Measurements from ENCODE around the gene ZDHHC17. TPM values are rescaled to one million over a fixed set of nuclear protein-coding genes. Genes with fewer than 3 reads are reported as not detected.

Gene ZDHHC17
- total RNA-seq, 2 experiments from 2014 or later = 36.4 to 42.6 TPM

- Mint-ChIP-seq H3K27me3 (no peaks in the 10 kb centered on the region), H3K4me3 (no peak overlapping the region), H3K27ac (no peak overlapping the region), H3K36me3 (ENCODE audit: low read depth) (peaks cover 57% of the 10 kb centered on the region), H3K9me3 (no peaks in the 10 kb centered on the region), H3K4me1 (ENCODE audit: low read depth) (no peaks in the 10 kb centered on the region)
- CTCF ChIA-PET = no interaction called here
- Histone ChIP-seq H3K27ac (ENCODE audit: low read depth in 1 of 2, low read length in 2 of 2) (no peak overlapping the region), H3K9me3 (ENCODE audit: control insufficient read depth in 1 of 2, insufficient read depth in 1 of 2, low read length in 2 of 2) (no peaks in the 10 kb centered on the region), H3K36me3 (ENCODE audit: insufficient read depth, low read length) (peaks cover 7% of the 10 kb centered on the region), H3K27me3 (ENCODE audit: control insufficient read depth in 1 of 2, insufficient read depth in 2 of 2, low read length in 2 of 2) (no peaks in the 10 kb centered on the region), H3K4me3 (ENCODE audit: low read length) (no peak overlapping the region), H3K4me1 (ENCODE audit: insufficient read depth, low read length) (no peaks in the 10 kb centered on the region)
- DNase-seq = no peak
- TF ChIP-seq, protein P1, sequence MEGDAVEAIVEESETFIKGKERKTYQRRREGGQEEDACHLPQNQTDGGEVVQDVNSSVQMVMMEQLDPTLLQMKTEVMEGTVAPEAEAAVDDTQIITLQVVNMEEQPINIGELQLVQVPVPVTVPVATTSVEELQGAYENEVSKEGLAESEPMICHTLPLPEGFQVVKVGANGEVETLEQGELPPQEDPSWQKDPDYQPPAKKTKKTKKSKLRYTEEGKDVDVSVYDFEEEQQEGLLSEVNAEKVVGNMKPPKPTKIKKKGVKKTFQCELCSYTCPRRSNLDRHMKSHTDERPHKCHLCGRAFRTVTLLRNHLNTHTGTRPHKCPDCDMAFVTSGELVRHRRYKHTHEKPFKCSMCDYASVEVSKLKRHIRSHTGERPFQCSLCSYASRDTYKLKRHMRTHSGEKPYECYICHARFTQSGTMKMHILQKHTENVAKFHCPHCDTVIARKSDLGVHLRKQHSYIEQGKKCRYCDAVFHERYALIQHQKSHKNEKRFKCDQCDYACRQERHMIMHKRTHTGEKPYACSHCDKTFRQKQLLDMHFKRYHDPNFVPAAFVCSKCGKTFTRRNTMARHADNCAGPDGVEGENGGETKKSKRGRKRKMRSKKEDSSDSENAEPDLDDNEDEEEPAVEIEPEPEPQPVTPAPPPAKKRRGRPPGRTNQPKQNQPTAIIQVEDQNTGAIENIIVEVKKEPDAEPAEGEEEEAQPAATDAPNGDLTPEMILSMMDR (IDR thresholded peaks at IDR 0.05) = no peak
- POLR2A ChIA-PET = no interaction called here
- intact Hi-C loops (cut with DNase I, micrococcal nuclease) = no loop called here
- ATAC-seq (ENCODE audit: poor library complexity) = no peak
These were observed 92.2 kb downstream of the ZDHHC17 start for GRCh38 chr12:76856018-76856644.

DNA sequence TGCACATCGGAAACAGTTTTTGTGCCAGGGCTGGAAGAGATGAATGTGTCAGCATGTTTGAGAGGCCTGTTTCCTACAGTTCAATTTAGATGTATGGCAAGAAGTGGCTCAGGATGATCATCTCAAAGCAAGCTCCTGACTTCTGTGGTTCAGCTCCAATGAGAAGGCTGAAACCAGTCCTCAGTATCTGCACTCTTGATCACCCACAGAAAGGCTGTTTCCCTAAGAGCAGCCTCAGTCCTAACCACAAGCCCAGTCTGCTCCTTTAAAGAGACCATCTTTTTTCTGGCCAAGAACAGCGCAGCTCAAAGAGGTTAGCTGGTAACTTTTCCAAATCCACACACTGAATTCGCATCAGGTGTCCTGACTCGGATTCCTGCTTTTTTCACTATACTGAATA is 95.7 kb downstream of the ZDHHC17 start:
- no peak overlapping the region for H3K4me3 ChIP-seq (ENCODE audit: low read length)
- ChIA-PET POLR2A (no interaction called here), CTCF (no interaction called here)
- H3K4me1 Mint-ChIP-seq (ENCODE audit: low read depth) = no peaks in the 10 kb centered on the region
- H3K36me3 Mint-ChIP-seq (ENCODE audit: low read depth) = peaks cover 25% of the 10 kb centered on the region
- H3K27ac ChIP-seq (ENCODE audit: low read depth in 1 of 2, low read length in 2 of 2) = no peak overlapping the region
- no peaks in the 10 kb centered on the region for H3K4me1 ChIP-seq (ENCODE audit: insufficient read depth, low read length)
- H3K27me3 ChIP-seq (ENCODE audit: control insufficient read depth in 1 of 2, insufficient read depth in 2 of 2, low read length in 2 of 2) = no peaks in the 10 kb centered on the region
- no peak overlapping the region for H3K4me3 Mint-ChIP-seq
- H3K9me3 Mint-ChIP-seq = no peaks in the 10 kb centered on the region
- H3K36me3 ChIP-seq (ENCODE audit: insufficient read depth, low read length) = no peaks in the 10 kb centered on the region
- ATAC-seq (ENCODE audit: poor library complexity) = no peak
- no peaks in the 10 kb centered on the region for H3K9me3 ChIP-seq (ENCODE audit: control insufficient read depth in 1 of 2, insufficient read depth in 1 of 2, low read length in 2 of 2)
- DNase-seq = no peak
- no peaks in the 10 kb centered on the region for H3K27me3 Mint-ChIP-seq
- TF ChIP-seq, protein P1 (IDR thresholded peaks at IDR 0.05) = no peak
- intact Hi-C loops (cut with DNase I, micrococcal nuclease) = no loop called here
- H3K27ac Mint-ChIP-seq = no peak overlapping the region

DNA sequence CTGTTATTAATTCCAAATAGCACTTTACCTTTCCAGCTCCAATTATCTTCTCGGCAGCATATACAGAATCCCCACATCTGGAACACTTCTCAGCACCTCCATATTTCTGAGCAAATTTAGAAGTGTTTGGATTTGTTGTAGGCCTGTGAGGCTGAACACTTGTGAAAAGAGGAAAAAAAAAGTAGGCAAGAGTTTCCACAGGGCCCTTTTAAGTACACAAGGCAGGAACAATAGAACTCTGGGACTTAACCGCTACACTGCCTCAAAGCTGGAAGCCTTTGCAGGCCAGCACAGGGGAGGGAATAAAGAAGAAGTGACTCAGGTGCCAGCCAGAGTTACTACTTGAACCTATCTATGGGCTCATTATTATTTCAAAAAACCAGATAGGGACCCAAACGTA is 96.3 kb downstream of the ZDHHC17 start:
- ChIA-PET CTCF (no interaction called here), POLR2A (no interaction called here)
- Histone ChIP-seq H3K27ac (ENCODE audit: low read depth in 1 of 2, low read length in 2 of 2) (no peak overlapping the region), H3K27me3 (ENCODE audit: control insufficient read depth in 1 of 2, insufficient read depth in 2 of 2, low read length in 2 of 2) (no peaks in the 10 kb centered on the region), H3K4me1 (ENCODE audit: insufficient read depth, low read length) (no peaks in the 10 kb centered on the region), H3K4me3 (ENCODE audit: low read length) (no peak overlapping the region), H3K36me3 (ENCODE audit: insufficient read depth, low read length) (no peaks in the 10 kb centered on the region), H3K9me3 (ENCODE audit: control insufficient read depth in 1 of 2, insufficient read depth in 1 of 2, low read length in 2 of 2) (no peaks in the 10 kb centered on the region)
- intact Hi-C loops (cut with DNase I, micrococcal nuclease) = no loop called here
- Mint-ChIP-seq H3K4me3 (no peak overlapping the region), H3K27me3 (no peaks in the 10 kb centered on the region), H3K4me1 (ENCODE audit: low read depth) (no peaks in the 10 kb centered on the region), H3K27ac (no peak overlapping the region), H3K36me3 (ENCODE audit: low read depth) (peaks cover 19% of the 10 kb centered on the region), H3K9me3 (no peaks in the 10 kb centered on the region)
- TF ChIP-seq, protein P1 (IDR thresholded peaks at IDR 0.05) = no peak
- DNase-seq (no peak), ATAC-seq (ENCODE audit: poor library complexity) (no peak)

Data from CD4-positive, alpha-beta T cell (primary cell).